Bronchial epithelial cell (primary cell): ENCODE data around the gene NUCB2. TPM values are rescaled to one million over a fixed set of nuclear protein-coding genes. Genes with fewer than 3 reads are reported as not detected.
A peak's percentile ranks its signal among the peaks of the same experiment; 100 is the strongest.
"Not testable (repeated sequence)": the region's sequence is repeated elsewhere in the genome, so short reads cannot be mapped to it uniquely, and the experiment has no call there.

Experiments
- DNase-seq: peaks from one replicate; pipeline ENCODE4 v3.0.0-alpha.2; 2010; ENCODE audit warnings: low read depth
- FAIRE-seq: peaks from 2 replicates; lab custom pipeline; 2011; peaks lifted over from hg19 to GRCh38; lab: Jason Lieb, UNC
- H3K27me3 ChIP-seq: 2 replicates; pipeline ENCODE4 v1.5.1; 2011; ENCODE audit warnings: low read length; ENCODE audit not compliant: control insufficient read depth, insufficient read depth
- H3K36me3 ChIP-seq: 2 replicates; pipeline ENCODE4 v1.5.1; 2011; ENCODE audit warnings: low read length; ENCODE audit not compliant: control insufficient read depth, insufficient read depth
- H3K4me3 ChIP-seq: 2 replicates; pipeline ENCODE4 v1.5.1; 2011; ENCODE audit warnings: mild to moderate bottlenecking, low read depth, low read length, control low read depth
- CTCF ChIP-seq: IDR thresholded peaks from 2 replicates; pipeline ENCODE4 v1.5.1; 2011; ENCODE audit warnings: mild to moderate bottlenecking, moderate library complexity, low read length, control low read depth, inconsistent platforms; ENCODE audit not compliant: insufficient read depth, severe bottlenecking
- total RNA-seq: library from RNA; depleted of rRNA; stranded (reverse); fragments of >200 nt; gene quantifications from 2 replicates; pipeline ENCODE4 v1.2.1, GENCODE V29; 2014

NUCB2 gene
- total RNA-seq: 47.7 and 84.2 TPM in 2 replicates

- Histone ChIP-seq H3K36me3 (no peaks in the 10 kb centered on the region), H3K4me3 (peak within 1 kb of the TSS; percentile 94), H3K27me3 (no peaks in the 10 kb centered on the region)
- no peak for TF ChIP-seq CTCF
- DNase-seq (peak; percentile 86), FAIRE-seq (no peak)
Observed at GRCh38 chr11:17276236-17277023, at the start of gene NUCB2. NUCB2 (plus strand) TSS chr11:17276739; CDS start chr11:17295324, 18,585 bp downstream.

- not testable (repeated sequence) for FAIRE-seq, H3K4me3 ChIP-seq, H3K36me3 ChIP-seq, DNase-seq, H3K27me3 ChIP-seq
Observed at GRCh38 chr11:17228186-17228925, 48.2 kb upstream of the NUCB2 start.

GRCh38 chr11:17229481-17230152 is 46.9 kb upstream of the NUCB2 start:
- H3K36me3 ChIP-seq: no peaks in the 10 kb centered on the region
- FAIRE-seq (no peak), DNase-seq (no peak)
- TF ChIP-seq CTCF: no peak
- no peaks in the 10 kb centered on the region for H3K27me3 ChIP-seq
- no peak overlapping the region for H3K4me3 ChIP-seq

GRCh38 chr11:17230867-17231851 is 45.4 kb upstream of the NUCB2 start:
- no peak for DNase-seq
- Histone ChIP-seq H3K27me3 (no peaks in the 10 kb centered on the region), H3K36me3 (no peaks in the 10 kb centered on the region), H3K4me3 (no peak overlapping the region)
- FAIRE-seq: no peak
- TF ChIP-seq CTCF: no peak

- no peak for DNase-seq
- no peaks in the 10 kb centered on the region for H3K27me3 ChIP-seq
- TF ChIP-seq CTCF: no peak
- no peak for FAIRE-seq
- no peak overlapping the region for H3K4me3 ChIP-seq
- no peaks in the 10 kb centered on the region for H3K36me3 ChIP-seq
Observed at GRCh38 chr11:17233101-17233500, 43.4 kb upstream of the NUCB2 start.
